CD8-positive, alpha-beta memory T cell (primary cell): ENCODE measurements around the gene CIAO2A. TPM values are rescaled to one million over a fixed set of nuclear protein-coding genes. Genes with fewer than 3 reads are reported as not detected.
"Not testable (repeated sequence)": the region's sequence is repeated elsewhere in the genome, so short reads cannot be mapped to it uniquely, and the experiment has no call there.

ENCODE experiments used
- CTCF ChIA-PET: fragments of 350-600 bp; sonication (Branson Sonifier 250); formaldehyde crosslinking; loops from one replicate; lab custom pipeline; 2021; ENCODE audit warnings: antibody characterized with exemption; lab: Charles Lee
- POLR2A ChIA-PET: fragments of 350-600 bp; sonication (Branson Sonifier 250); formaldehyde crosslinking; loops from one replicate; lab custom pipeline; 2021; ENCODE audit warnings: antibody characterized with exemption; lab: Charles Lee
- DNase-seq, 5 donors: peaks; one replicate each; pipeline versions ENCODE4 v3.0.0 to v3.0.0-alpha.2; 2020 to 2022; ENCODE audit warnings: mixed read lengths in 1 of 5
- H3K27ac ChIP-seq: one replicate; pipeline ENCODE4 v1.7.0; 2013; ENCODE audit warnings: low read depth, mild to moderate bottlenecking, low read length, moderate library complexity
- H3K27me3 ChIP-seq: 2 replicates; pipeline ENCODE4 v1.7.0; 2013; ENCODE audit warnings: low read length, mild to moderate bottlenecking; ENCODE audit not compliant: insufficient read depth, poor library complexity, severe bottlenecking
- H3K36me3 ChIP-seq: 2 replicates; pipeline ENCODE4 v1.7.0; 2013; ENCODE audit warnings: mild to moderate bottlenecking, low read length, moderate library complexity; ENCODE audit not compliant: insufficient read depth
- H3K4me1 ChIP-seq: 2 replicates; pipeline ENCODE4 v1.7.0; 2013; ENCODE audit warnings: mild to moderate bottlenecking, low read length, moderate library complexity; ENCODE audit not compliant: insufficient read depth
- H3K4me3 ChIP-seq: 2 replicates; pipeline ENCODE4 v1.7.0; 2013; ENCODE audit warnings: mild to moderate bottlenecking, low read length
- H3K9me3 ChIP-seq: 2 replicates; pipeline ENCODE4 v1.7.0; 2013; ENCODE audit warnings: mild to moderate bottlenecking, low read length
- H3K27ac Mint-ChIP-seq, 8 donors: one replicate each; pipeline ENCODE4 v1.8.0; 2020 to 2021; ENCODE audit warnings: mixed read lengths in 8 of 8, mild to moderate bottlenecking in 6 of 8, inconsistent platforms in 3 of 8, moderate library complexity in 3 of 8
- H3K27me3 Mint-ChIP-seq, 2 donors: one replicate each; pipeline ENCODE4 v1.8.0; 2020 to 2021; ENCODE audit warnings: mixed read lengths in 2 of 2, mild to moderate bottlenecking in 1 of 2, moderate library complexity in 1 of 2
- H3K36me3 Mint-ChIP-seq, 3 donors: one replicate each; pipeline ENCODE4 v1.8.0; 2020 to 2021; ENCODE audit warnings: mixed read lengths in 3 of 3, inconsistent platforms in 1 of 3, mild to moderate bottlenecking in 1 of 3
- H3K4me1 Mint-ChIP-seq, 3 donors: one replicate each; pipeline ENCODE4 v1.8.0; 2020 to 2021; ENCODE audit warnings: mixed read lengths in 3 of 3, inconsistent platforms in 1 of 3, mild to moderate bottlenecking in 1 of 3
- H3K4me3 Mint-ChIP-seq, 7 donors: one replicate each; pipeline ENCODE4 v1.8.0; 2020 to 2021; ENCODE audit warnings: mixed read lengths in 7 of 7, mild to moderate bottlenecking in 6 of 7, moderate library complexity in 4 of 7, inconsistent platforms in 2 of 7
- H3K9me3 Mint-ChIP-seq, 5 donors: one replicate each; pipeline ENCODE4 v1.8.0; 2020 to 2022; ENCODE audit warnings: mixed read lengths in 5 of 5, mild to moderate bottlenecking in 3 of 5, moderate library complexity in 2 of 5, inconsistent platforms in 1 of 5
- polyA plus RNA-seq: library from polyadenylated mRNA; unstranded; fragments of 300-500 nt; fragmentation: Illumina TruSeq; gene quantifications from one replicate; pipeline ENCODE4 v1.2.3, GENCODE V29; 2021
- total RNA-seq, 2 experiments: library from RNA; stranded (reverse); gene quantifications; one replicate each; pipeline ENCODE4 v1.2.3, GENCODE V29; 2021

Gene CIAO2A
- total and polyA plus RNA-seq, 3 experiments from 2014 or later, result 68.0 to 78.1 (median 68.7) TPM

- POLR2A ChIA-PET, result interaction anchor here (0.6 kb wide), 1 partner anchor 165 kb away, joined by 5 read pairs; no protein-coding TSS in a partner anchor
- DNase-seq, result no peak
- no peak overlapping the region for H3K4me3 ChIP-seq
- H3K27me3 ChIP-seq, result no peaks in the 10 kb centered on the region
- H3K36me3 ChIP-seq, result peaks cover 9% of the 10 kb centered on the region
- Mint-ChIP-seq H3K4me3 (peak overlapping the region in 1 of 7 donors; percentile 19), H3K36me3 (peaks cover 8 to 48% (median 13%) of the 10 kb centered on the region in 3 donors), H3K27ac (peak overlapping the region in 2 of 8 donors; percentile 69 to 91), H3K9me3 (no peaks in the 10 kb centered on the region), H3K4me1 (peaks cover 38 to 49% (median 44%) of the 10 kb centered on the region in 3 donors), H3K27me3 (no peaks in the 10 kb centered on the region)
- no peak overlapping the region for H3K27ac ChIP-seq
- H3K4me1 ChIP-seq, result peaks cover 20% of the 10 kb centered on the region
- no peaks in the 10 kb centered on the region for H3K9me3 ChIP-seq
- CTCF ChIA-PET, result interaction anchor here (1.4 kb wide), 1 partner anchor 44 kb away, joined by 3 read pairs; no protein-coding TSS in a partner anchor
These were observed 3.9 kb downstream of the CIAO2A start for GRCh38 chr15:64089543-64090280.

GRCh38 chr15:64082757-64083156 is 10.9 kb downstream of the CIAO2A start:
- Histone ChIP-seq H3K4me1 (no peaks in the 10 kb centered on the region), H3K9me3 (no peaks in the 10 kb centered on the region), H3K4me3 (no peak overlapping the region), H3K27ac (no peak overlapping the region), H3K36me3 (peaks cover 5% of the 10 kb centered on the region), H3K27me3 (no peaks in the 10 kb centered on the region)
- ChIA-PET POLR2A (no interaction called here), CTCF (no interaction called here)
- H3K27me3 Mint-ChIP-seq, result no peaks in the 10 kb centered on the region
- no peak overlapping the region for H3K27ac Mint-ChIP-seq
- peaks cover 4 to 47% (median 4%) of the 10 kb centered on the region in 3 donors for H3K36me3 Mint-ChIP-seq
- no peak overlapping the region for H3K4me3 Mint-ChIP-seq
- no peaks in the 10 kb centered on the region for H3K9me3 Mint-ChIP-seq
- peaks cover 0 to 3% (median 1%) of the 10 kb centered on the region in 3 donors for H3K4me1 Mint-ChIP-seq
- DNase-seq, result no peak

- H3K4me3 ChIP-seq, H3K27me3 Mint-ChIP-seq, H3K27ac Mint-ChIP-seq, H3K36me3 ChIP-seq, H3K9me3 Mint-ChIP-seq, H3K27ac ChIP-seq, DNase-seq, POLR2A ChIA-PET, H3K4me3 Mint-ChIP-seq, H3K4me1 ChIP-seq, H3K27me3 ChIP-seq, H3K9me3 ChIP-seq: not testable (repeated sequence)
- CTCF ChIA-PET, result interaction anchor here (1.6 kb wide), 1 partner anchor 27 kb away, joined by 5 read pairs; the partner anchor contains the start of gene DAPK2
- H3K36me3 Mint-ChIP-seq, result peaks cover 0 to 45% (median 10%) of the 10 kb centered on the region in 3 donors
- peaks cover 6 to 10% (median 6%) of the 10 kb centered on the region in 3 donors for H3K4me1 Mint-ChIP-seq
These were observed 20.1 kb downstream of the CIAO2A start for GRCh38 chr15:64073496-64073895.

GRCh38 chr15:64072812-64073211 is 20.8 kb downstream of the CIAO2A start:
- CTCF ChIA-PET, result interaction anchor here (1.6 kb wide), 1 partner anchor 463 kb away, joined by 3 read pairs; no protein-coding TSS in a partner anchor

DNA sequence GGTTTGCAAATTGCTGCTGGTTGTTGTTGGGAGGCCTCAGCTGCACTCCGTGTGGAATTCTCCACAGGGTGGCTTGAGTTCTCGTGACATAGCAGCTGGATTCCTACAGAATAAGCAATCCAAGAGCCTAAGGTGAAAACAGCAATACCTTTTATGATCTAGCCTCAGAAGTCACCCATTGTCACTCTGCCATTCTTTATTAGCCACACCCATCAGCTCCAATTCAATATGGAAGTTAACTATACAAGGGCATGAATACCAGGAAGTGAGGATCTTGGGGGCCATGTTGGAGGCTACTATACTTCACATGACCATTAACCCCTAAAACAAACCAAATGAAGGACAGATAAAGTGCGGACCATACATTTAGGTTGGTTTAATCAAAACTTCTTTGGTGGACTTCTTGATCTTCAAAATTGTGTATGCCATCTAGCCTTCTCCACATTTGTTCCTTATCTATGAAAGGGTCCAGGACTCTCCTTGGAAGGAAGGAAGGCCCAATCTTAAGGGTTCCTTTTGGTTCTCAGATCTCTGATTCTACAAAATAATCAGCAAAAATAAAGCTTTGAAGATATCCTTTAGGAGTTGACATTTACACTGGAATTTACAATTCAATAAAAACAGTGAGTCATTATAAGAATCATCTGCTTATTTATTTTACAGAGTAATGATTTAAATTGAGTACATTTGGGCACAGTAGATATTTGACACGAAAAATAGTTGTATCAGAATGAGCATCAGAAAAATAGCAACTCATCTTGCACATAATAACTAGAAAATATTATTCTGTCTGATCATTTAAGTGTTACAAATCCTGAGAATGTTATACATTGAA is 21.5 kb downstream of the CIAO2A start:
- Histone ChIP-seq H3K4me1 (peaks cover 6% of the 10 kb centered on the region), H3K4me3 (no peak overlapping the region), H3K36me3 (peaks cover 3% of the 10 kb centered on the region), H3K27me3 (no peaks in the 10 kb centered on the region), H3K27ac (peak overlapping the region; percentile 45), H3K9me3 (no peaks in the 10 kb centered on the region)
- peaks cover 0 to 39% (median 10%) of the 10 kb centered on the region in 3 donors for H3K36me3 Mint-ChIP-seq
- no peaks in the 10 kb centered on the region for H3K9me3 Mint-ChIP-seq
- POLR2A ChIA-PET, result no interaction called here
- peak overlapping the region in 2 of 8 donors; percentile 8 to 73 for H3K27ac Mint-ChIP-seq
- CTCF ChIA-PET, result interaction anchor here (1.6 to 1.7 kb wide), 2 partner anchors 320 to 462 kb away, joined by 3 to 6 read pairs; no protein-coding TSS in a partner anchor
- H3K27me3 Mint-ChIP-seq, result no peaks in the 10 kb centered on the region
- peaks cover 12 to 14% (median 14%) of the 10 kb centered on the region in 3 donors for H3K4me1 Mint-ChIP-seq
- H3K4me3 Mint-ChIP-seq, result no peak overlapping the region
- DNase-seq, result no peak

More at GRCh38 chr15:64072812-64073211, 20.8 kb downstream of the CIAO2A start:
- Mint-ChIP-seq H3K27me3 (no peaks in the 10 kb centered on the region), H3K27ac (peak overlapping the region in 2 of 8 donors; percentile 29 to 50), H3K36me3 (peaks cover 0 to 45% (median 10%) of the 10 kb centered on the region in 3 donors), H3K4me1 (peaks cover 9 to 15% (median 9%) of the 10 kb centered on the region in 3 donors), H3K4me3 (no peak overlapping the region), H3K9me3 (no peaks in the 10 kb centered on the region)
- Histone ChIP-seq H3K27me3 (no peaks in the 10 kb centered on the region), H3K4me1 (peaks cover under 1% of the 10 kb centered on the region), H3K9me3 (no peaks in the 10 kb centered on the region), H3K27ac (no peak overlapping the region), H3K36me3 (peaks cover 3% of the 10 kb centered on the region), H3K4me3 (no peak overlapping the region)
- POLR2A ChIA-PET, result no interaction called here
- no peak for DNase-seq

GRCh38 chr15:64070965-64071851 is 22.4 kb downstream of the CIAO2A start:
- CTCF ChIA-PET, result interaction anchor here (1.6 to 1.7 kb wide), 2 partner anchors 319 to 461 kb away, joined by 3 to 6 read pairs; no protein-coding TSS in a partner anchor
- POLR2A ChIA-PET, result interaction anchor here (1.3 kb wide), 1 partner anchor 23 kb away, joined by 4 read pairs; no protein-coding TSS in a partner anchor
- H3K27me3 Mint-ChIP-seq, result no peaks in the 10 kb centered on the region

DNA sequence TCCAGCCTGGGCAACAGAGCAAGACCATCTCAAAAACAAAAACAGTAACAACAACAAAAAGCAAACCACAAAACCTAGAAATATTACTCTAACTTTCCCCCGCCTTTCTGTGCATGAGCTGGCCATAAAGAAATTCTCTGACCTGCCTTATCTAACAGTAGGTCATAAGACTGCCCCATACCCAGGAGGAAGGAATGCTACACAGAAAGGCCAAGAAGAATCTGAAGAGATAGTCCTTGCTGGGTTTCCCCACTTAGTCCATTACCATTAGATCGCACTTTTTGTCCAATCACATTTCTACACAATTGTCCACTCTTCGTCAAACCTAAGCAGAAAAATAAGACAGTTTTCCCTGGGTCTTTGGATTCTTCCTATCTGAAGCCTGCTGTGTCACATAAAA is 23.5 kb downstream of the CIAO2A start:
- ChIA-PET CTCF (interaction anchor here (1.0 to 4.9 kb wide), 3 partner anchors 317 to 511 kb away, joined by 3 to 68 read pairs (median 3); no protein-coding TSS in a partner anchor), POLR2A (interaction anchor here (1.3 kb wide), 1 partner anchor 24 kb away, joined by 4 read pairs; no protein-coding TSS in a partner anchor)
- Histone ChIP-seq H3K27me3 (no peaks in the 10 kb centered on the region), H3K4me3 (no peak overlapping the region), H3K4me1 (peaks cover 6% of the 10 kb centered on the region), H3K36me3 (peaks cover 3% of the 10 kb centered on the region), H3K27ac (peak overlapping the region; percentile 12), H3K9me3 (no peaks in the 10 kb centered on the region)
- peaks cover 8 to 9% (median 8%) of the 10 kb centered on the region in 3 donors for H3K4me1 Mint-ChIP-seq
- H3K9me3 Mint-ChIP-seq, result no peaks in the 10 kb centered on the region
- no peaks in the 10 kb centered on the region for H3K27me3 Mint-ChIP-seq
- no peak for DNase-seq
- H3K36me3 Mint-ChIP-seq, result peaks cover 0 to 34% (median 6%) of the 10 kb centered on the region in 3 donors
- no peak overlapping the region for H3K4me3 Mint-ChIP-seq
- peak overlapping the region in 2 of 8 donors; percentile 47 to 50 for H3K27ac Mint-ChIP-seq

More at GRCh38 chr15:64070965-64071851, 22.4 kb downstream of the CIAO2A start:
- no peaks in the 10 kb centered on the region for H3K9me3 Mint-ChIP-seq
- H3K27ac ChIP-seq, result peak overlapping the region; percentile 45
- H3K27me3 ChIP-seq, result no peaks in the 10 kb centered on the region
- no peaks in the 10 kb centered on the region for H3K9me3 ChIP-seq
- H3K4me3 ChIP-seq, result no peak overlapping the region
- H3K4me1 ChIP-seq, result peaks cover 6% of the 10 kb centered on the region
- H3K27ac Mint-ChIP-seq, result peak overlapping the region in 3 of 8 donors; percentile 5 to 73 (median 12)
- no peak overlapping the region for H3K4me3 Mint-ChIP-seq
- peaks cover 0 to 37% (median 9%) of the 10 kb centered on the region in 3 donors for H3K36me3 Mint-ChIP-seq
- H3K36me3 ChIP-seq, result peaks cover 3% of the 10 kb centered on the region
- H3K4me1 Mint-ChIP-seq, result peaks cover 10 to 13% (median 12%) of the 10 kb centered on the region in 3 donors
- no peak for DNase-seq
